ENCODE data around the gene TRPM8.

The TRPM8 gene

DNA sequence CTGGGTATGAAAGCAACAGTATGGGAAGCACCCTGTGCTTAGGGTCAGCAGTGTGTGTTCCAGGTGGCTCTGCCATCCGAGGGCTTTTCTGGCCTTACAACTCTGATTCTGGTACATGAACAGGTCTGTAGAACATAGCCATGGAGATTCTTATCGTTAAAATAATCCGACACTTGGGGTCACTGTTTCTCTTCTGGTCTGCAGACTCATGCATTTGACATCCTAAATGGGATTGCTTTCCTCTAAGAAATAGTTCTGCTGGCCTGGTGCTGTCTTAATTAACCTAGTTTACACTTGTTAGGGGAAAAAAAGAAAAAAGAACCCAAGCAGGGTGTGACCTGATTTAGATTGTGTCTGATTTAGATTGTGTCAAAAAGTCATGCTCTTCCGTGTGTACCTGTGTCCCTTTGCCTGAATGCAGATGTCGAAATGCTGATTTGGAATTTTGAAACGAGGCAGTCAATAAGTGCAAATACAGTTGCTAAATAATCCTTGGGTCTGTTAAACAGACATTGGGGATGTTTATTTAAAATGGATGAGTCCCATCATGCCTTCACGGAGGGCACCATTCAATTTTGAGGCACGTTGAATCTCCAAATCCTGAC is 59.6 kb downstream of the TRPM8 start:
- DNase-seq = no peak

DNA sequence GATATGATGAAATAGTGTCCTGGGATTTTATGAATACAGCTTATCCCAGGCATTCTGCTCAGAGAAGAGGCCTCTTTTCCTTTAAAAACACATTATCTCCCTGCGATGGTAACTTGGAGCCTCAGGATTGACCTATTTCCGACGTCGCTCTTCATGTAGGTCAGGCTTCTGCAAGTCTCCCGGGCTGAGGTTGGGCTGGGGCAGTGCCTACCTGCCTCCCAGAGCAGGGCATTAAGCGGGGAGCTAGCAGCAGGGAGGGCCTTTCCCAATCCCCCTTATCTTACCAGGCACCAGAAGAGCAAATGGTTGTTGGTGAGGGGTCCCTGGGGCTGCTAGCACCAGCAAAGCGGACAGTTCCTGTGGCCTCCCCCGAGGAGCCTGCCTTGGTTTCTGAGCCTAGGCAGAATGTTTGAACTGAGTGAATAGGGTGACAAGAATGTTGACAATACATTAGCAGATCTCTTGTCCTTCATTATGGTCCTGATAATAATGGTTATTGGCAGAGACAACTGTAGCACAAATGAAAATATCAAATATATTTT is 60.2 kb downstream of the TRPM8 start:
- no peak for DNase-seq

DNA sequence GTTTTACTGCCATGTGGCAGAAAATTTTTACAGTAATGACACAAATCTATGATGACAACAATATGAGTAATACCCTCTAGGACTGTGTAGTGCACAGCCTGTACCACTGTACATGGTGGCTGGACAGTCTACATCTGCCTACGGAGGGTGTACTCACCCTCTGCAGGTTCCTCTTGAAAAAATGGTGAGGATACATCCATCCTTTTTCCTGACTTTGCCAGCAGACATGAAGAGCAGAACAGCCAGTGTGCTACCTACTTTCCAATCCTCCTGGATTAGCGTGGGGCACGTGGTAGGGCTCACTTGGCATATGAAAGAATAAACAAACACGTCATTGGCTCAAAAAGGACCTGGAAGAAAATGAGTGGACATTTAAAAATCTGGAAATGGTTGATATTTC is 62.6 kb downstream of the TRPM8 start:
- no peak for DNase-seq

DNA sequence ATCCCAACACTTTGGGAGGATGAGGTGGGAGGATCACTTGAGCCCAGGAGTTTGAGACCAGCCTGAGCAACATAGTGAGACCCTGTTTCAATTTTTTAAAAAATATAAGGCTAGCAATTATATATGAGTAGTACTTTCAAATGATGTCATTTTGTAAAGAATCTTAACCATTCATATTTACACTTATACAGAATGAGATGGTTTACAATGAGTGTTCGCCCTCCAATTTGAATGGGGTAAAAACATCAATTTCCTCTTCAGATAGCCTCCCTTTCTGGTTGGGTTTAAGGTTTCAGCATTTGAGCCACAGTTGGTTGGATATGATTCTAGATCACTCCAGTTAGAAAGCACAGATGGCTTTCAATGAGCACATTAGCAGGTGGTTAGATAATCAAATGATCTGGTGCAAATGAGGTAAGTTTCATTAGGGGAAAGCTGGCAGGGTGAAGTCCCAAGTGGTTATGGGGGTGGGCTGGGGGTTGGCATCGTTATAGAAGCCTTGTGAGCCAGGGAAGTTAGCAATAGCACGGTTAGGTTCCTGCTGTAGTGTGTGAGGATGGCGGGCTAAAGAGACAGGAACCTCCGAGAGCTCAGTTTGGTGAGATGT is 63.9 kb downstream of the TRPM8 start:
- no peak for DNase-seq

DNA sequence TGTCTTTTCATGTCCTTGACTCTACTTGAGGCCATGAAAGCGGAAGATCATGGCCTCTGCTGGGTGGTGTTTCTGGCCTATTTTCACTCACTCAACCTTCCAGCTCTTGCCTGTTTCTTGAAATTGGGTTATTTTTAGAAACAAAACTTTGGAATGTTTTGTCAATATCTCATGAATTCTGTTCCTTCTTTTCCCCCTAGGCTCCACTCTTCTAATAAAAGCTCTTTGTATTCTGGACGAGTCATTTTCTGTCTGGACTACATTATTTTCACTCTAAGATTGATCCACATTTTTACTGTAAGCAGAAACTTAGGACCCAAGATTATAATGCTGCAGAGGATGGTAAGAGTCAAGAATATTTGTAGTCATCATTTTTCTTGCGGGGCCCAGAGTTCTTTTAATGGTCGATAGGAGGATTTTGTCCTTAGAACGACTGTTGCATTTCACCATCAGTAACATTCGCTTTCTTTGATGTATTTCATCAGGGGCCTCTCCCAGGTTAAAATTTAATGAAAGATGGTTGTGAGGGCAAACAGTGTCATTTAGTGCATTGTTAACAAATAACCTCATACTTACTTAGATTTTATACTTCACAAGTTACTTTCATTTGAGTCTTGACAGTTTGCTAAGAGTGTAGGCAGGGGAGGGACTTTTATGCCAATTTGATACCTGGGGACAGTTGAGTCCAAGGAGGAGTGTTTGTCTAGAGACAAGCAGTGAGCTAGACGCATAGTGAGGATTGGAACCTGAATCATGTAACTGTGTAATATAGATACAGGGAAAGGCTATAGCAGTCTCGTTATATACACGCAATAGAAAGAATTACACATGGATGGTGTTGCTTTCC is 64.6 kb downstream of the TRPM8 start:
- no peak for DNase-seq

DNA sequence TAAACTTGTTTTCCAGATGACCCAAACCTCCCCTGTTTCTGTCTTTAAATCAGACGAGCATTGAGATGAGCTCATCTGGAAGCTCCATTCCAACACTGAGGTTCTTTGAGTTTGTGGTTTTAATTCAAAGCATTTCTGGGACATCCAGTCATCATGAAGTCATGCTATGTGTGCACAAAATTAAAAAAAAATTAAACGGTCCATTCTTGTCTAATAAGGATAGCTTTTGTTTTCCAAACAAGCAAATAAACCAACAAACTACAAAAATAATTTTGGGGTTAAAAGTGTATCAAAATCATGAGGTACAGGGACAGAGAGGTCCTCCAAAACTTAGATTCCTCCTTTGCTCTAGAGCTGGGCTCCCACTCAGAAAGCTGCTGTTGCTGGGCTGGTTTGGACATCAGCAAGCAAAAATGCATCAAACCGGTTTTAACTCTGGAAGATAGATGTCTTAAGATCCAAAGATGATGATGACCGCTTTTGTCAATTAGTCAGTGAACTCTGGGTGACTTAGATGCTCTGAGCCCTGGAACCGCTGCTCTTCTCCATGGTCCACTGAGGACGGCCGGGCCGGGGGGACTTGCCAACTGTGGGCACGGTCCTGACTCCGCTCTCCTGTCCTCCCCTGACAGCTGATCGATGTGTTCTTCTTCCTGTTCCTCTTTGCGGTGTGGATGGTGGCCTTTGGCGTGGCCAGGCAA is 65.4 kb downstream of the TRPM8 start:
- DNase-seq = no peak

DNA sequence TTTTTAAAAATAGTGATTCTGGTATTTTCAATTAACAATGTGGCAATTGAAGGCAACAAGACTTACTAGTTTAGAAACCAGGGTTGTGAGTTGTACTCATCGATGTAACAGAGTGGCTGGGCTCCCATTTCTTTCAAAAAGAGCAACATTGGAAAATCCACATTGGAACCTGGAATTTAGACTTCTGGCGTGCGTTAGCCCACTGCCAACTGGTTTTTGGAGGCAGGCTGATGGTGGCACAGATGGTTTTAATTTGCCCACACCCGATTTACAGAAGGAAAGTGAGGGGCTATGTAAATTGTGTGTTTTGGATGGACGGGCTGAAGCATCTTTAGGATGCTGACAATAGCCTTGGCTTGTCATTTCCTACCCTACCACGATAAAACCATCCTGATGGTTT is 66.3 kb downstream of the TRPM8 start:
- no peak for DNase-seq

DNA sequence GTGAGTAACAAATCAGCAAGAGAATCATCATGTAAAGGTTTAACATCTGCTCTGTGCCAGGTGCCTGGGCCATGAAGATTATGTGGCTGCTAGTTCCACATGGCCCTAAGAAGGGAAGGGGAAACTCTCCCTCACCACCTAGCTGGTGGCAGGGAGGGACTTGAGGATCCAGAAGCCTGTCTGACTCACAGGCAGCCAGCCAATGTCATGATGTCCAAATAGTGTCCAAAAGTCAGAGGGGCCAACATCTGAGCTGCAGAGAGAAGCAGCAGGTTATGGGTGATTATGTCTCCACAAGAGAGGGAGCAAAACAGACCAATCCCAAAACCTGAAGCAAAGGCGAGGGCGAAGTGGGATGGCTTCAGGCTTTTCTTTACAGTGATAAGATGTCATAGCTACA is 71.4 kb downstream of the TRPM8 start:
- no peak for DNase-seq

DNA sequence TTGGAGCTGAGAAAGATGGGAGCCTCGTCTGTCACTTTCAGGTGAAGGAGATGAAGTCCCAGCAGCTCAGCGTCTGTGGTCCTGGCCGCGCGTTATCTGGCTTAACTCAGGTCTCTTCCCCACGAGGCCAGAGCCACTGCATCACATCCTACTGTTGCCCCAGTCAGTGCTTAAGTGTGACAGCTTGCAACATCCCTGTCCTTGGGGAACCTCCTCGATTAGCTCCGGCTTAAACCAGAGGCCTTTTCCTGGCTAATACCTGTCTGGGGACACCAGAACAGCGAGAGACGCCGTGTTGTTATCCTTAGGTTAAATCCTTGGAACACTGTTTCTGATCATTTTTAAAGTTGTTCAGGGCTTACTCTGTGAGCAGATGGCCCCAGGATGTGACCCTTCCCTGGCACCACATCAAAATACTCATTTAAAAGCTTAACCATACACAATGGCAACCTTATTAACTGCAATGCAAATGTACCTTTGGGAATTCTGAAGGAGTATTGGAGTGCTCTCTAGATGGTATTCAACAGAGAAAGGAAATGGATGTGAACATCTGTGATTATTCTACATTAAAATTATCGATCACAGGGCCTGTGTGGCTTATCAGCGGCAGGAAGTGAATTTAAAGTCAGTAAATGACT is 72.2 kb downstream of the TRPM8 start:
- no peak for DNase-seq

DNA sequence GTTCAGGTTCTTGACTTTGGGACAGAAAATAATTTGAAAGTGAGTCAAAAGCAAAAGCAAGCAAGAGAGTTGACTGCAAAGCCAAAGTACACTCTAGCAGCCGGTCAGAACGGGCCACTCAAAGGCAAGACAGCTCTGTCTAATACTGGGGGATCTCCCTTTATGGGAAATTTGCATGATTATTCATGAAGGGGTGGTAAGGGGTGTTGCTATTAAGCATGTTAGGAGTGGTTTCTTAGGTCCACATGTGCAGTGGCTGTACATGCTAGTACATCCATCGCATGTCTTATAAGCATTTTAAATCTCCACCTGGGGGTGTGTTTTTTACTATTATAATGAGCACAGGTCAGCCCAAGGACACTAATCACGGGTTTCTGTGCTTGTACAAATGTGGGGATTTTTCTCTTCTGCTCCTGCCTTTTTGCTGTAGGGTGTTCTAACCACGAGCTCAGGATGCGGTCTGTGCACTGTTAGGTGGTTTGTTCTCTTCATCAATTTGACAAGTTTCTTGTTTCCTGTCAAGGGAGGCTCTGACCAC is 73.2 kb downstream of the TRPM8 start:
- peak; percentile 41 for DNase-seq

DNA sequence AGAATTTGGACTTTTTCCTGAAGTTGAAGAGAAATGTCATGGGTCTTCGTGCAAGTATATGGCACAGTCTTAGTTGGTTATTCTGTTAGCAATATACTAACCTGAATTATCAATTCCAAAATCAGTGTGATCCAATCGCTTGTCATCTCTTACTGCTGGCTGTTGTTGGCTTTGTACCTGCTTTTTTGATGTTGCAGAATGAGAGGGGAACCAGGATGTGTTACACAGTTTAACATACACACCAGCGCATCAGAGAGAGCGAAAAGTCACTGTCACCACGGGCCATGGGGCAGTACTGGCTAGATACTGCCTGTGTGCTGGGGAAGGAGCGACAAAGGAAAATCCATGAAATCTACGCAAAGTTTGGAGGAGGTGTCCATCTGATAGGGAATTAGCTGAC is 74.0 kb downstream of the TRPM8 start:
- DNase-seq = no peak

DNA sequence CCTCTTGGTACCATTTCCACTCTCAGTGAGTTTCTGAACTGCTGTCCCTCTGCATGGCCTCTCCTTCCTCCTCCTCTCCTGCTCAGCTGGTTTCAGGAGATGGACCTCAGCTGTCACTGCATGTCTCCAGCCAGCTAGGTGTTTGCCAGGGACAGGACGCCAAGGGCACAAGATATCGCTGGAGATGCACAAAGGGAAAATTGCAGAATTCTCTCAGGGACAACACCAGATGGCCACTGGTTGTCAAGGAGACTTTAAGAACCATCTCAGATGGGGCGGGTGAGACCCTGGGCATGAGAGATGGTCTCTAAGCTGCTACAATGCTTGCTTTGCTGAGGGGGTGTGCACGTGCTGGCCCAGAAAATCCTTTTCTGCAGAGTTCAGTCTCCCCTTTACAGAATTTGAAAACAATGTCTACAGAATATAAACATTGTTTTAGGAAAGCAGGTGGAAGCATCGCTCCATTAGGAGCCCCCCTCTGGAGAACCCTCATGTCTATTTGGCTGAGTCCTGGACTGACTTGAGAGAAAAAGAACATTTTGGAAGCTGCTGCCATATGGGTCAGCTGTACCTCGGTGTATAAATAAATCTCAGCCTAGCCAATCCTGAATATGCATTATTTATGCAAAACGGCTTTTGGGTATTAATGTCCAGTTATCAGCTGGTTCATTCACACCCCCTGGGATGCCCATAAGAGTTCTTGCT is 75.5 kb downstream of the TRPM8 start:
- no peak for DNase-seq

DNA sequence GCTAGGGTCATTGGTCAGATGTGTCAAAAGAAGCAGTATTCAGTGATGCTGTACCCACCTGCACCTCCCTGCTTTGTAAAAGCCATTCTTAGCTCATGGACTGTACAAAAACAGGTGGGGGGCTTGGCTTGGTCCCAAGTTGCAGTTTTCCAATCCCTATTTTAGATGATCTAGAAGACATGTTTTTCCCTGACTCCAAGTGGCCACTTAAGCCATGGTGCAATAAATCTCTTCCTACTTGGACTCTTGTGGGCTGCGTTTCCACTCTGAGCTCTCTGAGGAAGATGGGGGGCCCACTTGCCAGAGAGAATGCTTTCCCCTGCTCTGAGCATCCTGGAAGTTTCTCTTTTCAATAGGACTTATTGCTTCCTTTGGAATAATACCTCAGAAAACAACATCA is 76.3 kb downstream of the TRPM8 start:
- DNase-seq = no peak

DNA sequence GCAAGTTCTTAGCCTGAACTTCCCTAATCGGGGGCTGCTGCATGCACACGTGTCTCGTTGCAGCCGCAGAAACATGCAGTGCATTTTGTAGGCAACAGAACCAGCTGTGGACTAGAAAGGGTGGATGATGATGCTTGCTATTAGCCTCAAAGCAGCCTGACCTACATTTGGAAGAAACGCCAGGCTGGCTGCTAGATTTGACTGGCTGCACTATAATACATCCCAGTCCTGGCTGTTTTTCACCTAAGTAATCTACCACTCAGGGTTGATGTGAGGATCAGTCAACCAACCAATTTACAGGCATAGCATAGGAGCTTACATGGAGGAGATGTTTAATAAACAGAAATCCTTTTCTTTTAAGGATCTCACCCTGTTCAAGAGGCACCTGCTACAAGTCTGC is 77.0 kb downstream of the TRPM8 start:
- DNase-seq = no peak

DNA sequence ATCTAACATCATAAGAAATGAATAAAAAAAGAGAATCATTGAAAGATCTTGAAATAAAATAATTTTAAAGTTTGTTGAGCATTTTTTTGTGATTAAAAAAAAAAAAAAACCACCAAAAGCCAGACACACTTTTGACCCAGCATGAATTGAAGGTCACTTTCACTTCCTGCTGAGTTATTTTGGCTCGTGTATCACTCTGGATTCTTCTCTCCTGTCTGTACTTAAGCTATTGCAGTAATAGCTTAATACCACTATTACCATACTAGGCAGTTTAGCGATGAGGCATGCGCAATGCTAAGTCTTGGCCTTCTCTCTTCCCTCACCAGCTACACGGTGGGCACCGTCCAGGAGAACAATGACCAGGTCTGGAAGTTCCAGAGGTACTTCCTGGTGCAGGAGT is 78.8 kb downstream of the TRPM8 start:
- no peak for DNase-seq

DNA sequence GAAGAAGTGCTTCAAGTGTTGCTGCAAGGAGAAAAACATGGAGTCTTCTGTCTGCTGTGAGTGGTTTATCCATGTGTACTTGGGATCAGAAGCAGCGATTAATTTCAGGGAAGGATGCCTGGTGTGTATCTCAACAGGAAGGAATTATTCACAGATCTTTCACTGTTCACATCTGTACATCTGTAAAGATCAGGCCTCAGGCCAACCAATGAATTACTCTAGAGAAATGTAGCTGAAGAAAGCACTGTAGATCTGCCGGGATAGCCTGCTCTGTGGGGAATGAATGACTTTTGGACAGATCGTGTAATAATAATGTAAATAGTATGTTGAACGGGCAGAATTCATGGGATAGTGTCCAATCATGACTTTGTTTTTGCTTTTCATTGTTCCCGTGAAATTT is 79.3 kb downstream of the TRPM8 start:
- DNase-seq = no peak

DNA sequence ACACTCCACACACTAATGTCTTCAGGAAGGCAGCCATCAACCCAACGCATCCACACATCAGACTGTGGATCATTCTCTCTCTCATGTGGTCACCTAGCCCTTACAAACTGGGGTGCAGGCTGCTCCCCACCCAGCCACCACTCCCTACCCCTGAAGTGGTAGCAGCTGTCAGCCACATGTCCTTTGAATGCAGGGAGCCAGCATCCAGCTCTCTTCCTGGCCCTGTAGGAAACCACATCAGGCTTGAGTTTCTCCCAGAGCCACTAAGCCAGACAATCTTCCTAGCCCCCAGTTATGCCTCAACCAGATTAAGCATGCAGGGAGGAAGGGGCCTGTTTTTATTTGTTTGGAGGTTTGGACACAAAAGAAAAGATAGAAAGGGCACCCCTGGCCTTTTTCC is 80.5 kb downstream of the TRPM8 start:
- DNase-seq = no peak

DNA sequence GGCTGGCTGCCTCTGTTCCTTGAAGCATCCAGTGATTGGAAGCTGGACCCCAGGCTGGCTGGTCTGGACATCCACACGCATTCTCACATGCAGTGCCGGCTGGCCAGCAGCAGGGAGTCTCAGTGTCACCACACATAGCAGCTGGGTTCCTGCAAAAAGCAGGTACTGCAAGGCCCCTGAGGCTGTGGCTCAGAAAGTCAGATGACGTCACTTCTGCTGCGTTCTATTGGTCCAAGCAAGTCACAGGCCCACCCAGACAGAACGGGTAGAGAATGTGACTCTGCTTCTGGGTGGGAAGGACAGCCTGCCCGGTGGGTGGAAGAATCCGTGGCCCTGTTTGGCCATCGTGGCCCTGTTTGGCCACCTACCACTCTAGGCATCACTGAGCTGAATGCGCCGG is 82.0 kb downstream of the TRPM8 start:
- DNase-seq = no peak

DNA sequence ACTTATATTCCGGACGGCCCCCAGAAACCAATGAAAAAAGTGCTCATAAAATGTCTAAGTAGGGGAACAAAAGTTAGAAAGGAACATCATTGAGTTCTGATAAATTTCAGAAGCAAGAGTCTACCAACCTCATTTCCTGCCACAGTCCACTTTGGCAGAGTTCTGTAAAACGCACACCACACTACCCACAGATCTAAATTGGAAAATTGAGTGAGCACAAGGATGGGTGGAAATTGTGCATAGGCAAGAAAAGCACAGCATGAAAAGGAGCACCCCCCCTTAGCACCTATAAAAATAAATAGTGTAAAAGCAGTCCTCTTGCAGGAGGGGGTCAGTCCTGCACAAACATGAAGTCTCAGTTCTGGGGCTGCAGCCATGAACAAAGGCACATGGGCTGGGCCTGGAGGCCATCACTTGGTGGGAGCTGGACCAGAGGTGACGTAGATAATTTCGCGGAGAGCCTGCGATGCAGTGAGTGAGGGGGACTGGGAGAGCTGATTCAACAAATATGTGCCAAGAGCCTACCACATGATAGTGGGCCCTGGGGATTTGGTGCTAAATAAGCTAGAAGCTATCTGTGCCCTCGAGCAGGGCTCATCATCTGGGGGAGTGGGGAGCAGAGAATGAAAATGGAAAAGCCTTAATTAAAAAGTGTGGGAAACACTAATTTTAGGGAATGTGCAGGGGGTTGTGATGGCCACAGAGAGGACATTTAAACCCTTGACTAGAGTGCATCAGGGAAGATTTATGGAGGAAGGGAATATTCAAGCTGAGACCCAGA is 84.4 kb downstream of the TRPM8 start:
- DNase-seq = no peak

DNA sequence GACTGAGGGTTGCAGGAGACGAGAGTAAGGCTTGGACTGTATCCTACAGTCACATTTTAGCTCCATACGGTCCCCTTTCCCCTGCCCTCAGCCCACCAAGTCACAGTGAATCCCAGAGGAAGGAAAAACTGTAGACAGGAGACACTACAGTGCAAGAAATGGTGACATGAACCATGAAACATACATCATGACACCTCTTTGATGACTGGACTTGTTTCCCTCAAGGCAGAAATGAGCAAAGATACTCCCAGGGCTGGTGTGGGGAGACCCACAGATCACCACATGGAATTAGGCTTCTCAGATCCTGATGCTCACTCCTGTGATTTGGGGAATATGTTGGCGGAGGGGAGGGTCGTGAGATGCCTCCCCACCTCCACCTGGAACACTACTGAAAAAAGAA is 85.1 kb downstream of the TRPM8 start:
- no peak for DNase-seq

DNA sequence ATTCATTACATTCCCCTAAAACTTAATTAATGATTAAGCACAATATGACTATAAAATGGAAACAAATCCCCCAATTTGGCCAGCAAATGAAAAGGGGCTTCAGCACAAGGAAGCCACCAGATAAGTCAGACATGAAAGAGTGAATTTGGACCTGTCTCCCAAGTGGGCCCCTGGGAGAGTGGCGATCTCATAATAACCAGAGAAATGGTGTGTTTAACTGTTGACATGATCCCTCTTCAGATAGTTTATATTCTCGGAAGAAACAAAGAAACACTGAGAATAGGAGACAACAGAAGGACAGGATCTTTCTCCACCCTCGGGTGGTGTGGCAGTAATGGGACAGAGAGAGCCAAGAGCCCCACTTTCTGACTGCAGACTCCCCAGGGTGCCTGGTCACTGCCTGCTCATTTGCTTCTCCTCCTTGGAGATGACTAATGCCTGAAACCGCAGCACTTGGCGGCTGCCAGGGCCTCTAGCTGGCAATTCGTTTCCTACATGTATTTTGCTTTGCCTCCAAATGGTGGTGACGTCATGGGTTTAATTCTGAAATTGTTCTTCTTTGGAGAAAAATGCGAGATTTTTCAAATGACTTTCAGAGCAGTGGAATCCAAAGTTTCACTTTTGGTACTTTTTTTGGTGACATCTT is 86.9 kb downstream of the TRPM8 start:
- DNase-seq = no peak

Data from activated CD8-positive, alpha-beta memory T cell treated with anti-CD3 and anti-CD28 coated beads, Interleukin-2, amount 50 U/mL, for 4 hours (primary cell).